ENCODE results near the gene MRPL2. TPM values are rescaled to one million over a fixed set of nuclear protein-coding genes. Genes with fewer than 3 reads are reported as not detected.

Gene MRPL2
- total RNA-seq, 1 experiment from 2014 or later = 123 TPM

GRCh38 chr6:43081043-43081442 is 21.8 kb upstream of the MRPL2 start:
- no peak overlapping the region for H3K4me3 ChIP-seq (replicated peaks in 1 of 2; ENCODE audit: low read depth in 1 of 2, low read length in 2 of 2)
- H3K36me3 ChIP-seq (ENCODE audit: control insufficient read depth in 1 of 2, insufficient read depth in 2 of 2, low read length in 2 of 2) = peaks cover 0 to 2% of the 10 kb centered on the region in 2 experiments; a peak in 2 of 4 replicates
- H3K27me3 ChIP-seq (ENCODE audit: insufficient read depth, low read length) = no peaks in the 10 kb centered on the region
- ChIA-PET POLR2A (no interaction called here), RAD21 (ENCODE audit: low non-redundant PET in 1 of 2, low total read pairs in 2 of 2, uncharacterized antibody in 2 of 2, unreplicated experiment in 2 of 2) (no interaction called here), CTCF (no interaction called here)
- no peak overlapping the region for H3K27ac ChIP-seq (ENCODE audit: low read depth, low read length)
- DNase-seq (ENCODE audit: low read depth, low spot score) (no peak), ATAC-seq (no peak)
- H3K4me1 ChIP-seq (ENCODE audit: control insufficient read depth in 1 of 2, insufficient read depth in 2 of 2, low read length in 2 of 2) = peaks cover 11 to 17% of the 10 kb centered on the region in 2 experiments
- no peak overlapping the region for H2AFZ ChIP-seq (ENCODE audit: low read depth, low read length, poor library complexity, severe bottlenecking)
- BruUV-seq (replicated peaks) = no TSS peak
- H4K20me1 ChIP-seq (ENCODE audit: insufficient read depth) = no peaks in the 10 kb centered on the region
- no peak overlapping the region for H3K9ac ChIP-seq (ENCODE audit: low read length)
- H3K9me2 ChIP-seq (ENCODE audit: insufficient read depth) = no peaks in the 10 kb centered on the region
- H3K9me3 ChIP-seq (ENCODE audit: control insufficient read depth in 1 of 2, insufficient read depth in 1 of 2, low read depth in 1 of 2, low read length in 2 of 2) = no peaks in the 10 kb centered on the region
- intact Hi-C loops (cut with micrococcal nuclease) = no loop called here
- no peak overlapping the region for H3K4me2 ChIP-seq (ENCODE audit: low read length)
- H3K79me2 ChIP-seq (ENCODE audit: insufficient read depth, low read length) = peaks cover 89% of the 10 kb centered on the region
- no peak for TF ChIP-seq ATF3 (IDR thresholded peaks at IDR 0.05)
- no peak for TF ChIP-seq ELF1 (IDR thresholded peaks at IDR 0.05; ENCODE audit: borderline replicate concordance, low read depth)
- TF ChIP-seq, protein P1, sequence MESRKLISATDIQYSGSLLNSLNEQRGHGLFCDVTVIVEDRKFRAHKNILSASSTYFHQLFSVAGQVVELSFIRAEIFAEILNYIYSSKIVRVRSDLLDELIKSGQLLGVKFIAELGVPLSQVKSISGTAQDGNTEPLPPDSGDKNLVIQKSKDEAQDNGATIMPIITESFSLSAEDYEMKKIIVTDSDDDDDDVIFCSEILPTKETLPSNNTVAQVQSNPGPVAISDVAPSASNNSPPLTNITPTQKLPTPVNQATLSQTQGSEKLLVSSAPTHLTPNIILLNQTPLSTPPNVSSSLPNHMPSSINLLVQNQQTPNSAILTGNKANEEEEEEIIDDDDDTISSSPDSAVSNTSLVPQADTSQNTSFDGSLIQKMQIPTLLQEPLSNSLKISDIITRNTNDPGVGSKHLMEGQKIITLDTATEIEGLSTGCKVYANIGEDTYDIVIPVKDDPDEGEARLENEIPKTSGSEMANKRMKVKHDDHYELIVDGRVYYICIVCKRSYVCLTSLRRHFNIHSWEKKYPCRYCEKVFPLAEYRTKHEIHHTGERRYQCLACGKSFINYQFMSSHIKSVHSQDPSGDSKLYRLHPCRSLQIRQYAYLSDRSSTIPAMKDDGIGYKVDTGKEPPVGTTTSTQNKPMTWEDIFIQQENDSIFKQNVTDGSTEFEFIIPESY (IDR thresholded peaks at IDR 0.05; ENCODE audit: extremely low read depth, insufficient replicate concordance, low read length) = no peak
- TF ChIP-seq TCF7L2 (IDR thresholded peaks at IDR 0.05; ENCODE audit: borderline replicate concordance, extremely low read depth, insufficient read depth, insufficient read length) = no peak
- no peak for TF ChIP-seq ZFX (IDR thresholded peaks at IDR 0.05)
- TF ChIP-seq, protein P2, sequence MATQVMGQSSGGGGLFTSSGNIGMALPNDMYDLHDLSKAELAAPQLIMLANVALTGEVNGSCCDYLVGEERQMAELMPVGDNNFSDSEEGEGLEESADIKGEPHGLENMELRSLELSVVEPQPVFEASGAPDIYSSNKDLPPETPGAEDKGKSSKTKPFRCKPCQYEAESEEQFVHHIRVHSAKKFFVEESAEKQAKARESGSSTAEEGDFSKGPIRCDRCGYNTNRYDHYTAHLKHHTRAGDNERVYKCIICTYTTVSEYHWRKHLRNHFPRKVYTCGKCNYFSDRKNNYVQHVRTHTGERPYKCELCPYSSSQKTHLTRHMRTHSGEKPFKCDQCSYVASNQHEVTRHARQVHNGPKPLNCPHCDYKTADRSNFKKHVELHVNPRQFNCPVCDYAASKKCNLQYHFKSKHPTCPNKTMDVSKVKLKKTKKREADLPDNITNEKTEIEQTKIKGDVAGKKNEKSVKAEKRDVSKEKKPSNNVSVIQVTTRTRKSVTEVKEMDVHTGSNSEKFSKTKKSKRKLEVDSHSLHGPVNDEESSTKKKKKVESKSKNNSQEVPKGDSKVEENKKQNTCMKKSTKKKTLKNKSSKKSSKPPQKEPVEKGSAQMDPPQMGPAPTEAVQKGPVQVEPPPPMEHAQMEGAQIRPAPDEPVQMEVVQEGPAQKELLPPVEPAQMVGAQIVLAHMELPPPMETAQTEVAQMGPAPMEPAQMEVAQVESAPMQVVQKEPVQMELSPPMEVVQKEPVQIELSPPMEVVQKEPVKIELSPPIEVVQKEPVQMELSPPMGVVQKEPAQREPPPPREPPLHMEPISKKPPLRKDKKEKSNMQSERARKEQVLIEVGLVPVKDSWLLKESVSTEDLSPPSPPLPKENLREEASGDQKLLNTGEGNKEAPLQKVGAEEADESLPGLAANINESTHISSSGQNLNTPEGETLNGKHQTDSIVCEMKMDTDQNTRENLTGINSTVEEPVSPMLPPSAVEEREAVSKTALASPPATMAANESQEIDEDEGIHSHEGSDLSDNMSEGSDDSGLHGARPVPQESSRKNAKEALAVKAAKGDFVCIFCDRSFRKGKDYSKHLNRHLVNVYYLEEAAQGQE (IDR thresholded peaks at IDR 0.05; ENCODE audit: low read depth) = no peak
- TF ChIP-seq EGR1 (IDR thresholded peaks at IDR 0.05; ENCODE audit: low read depth) = no peak
- TF ChIP-seq CEBPB (IDR thresholded peaks at IDR 0.05; ENCODE audit: low read depth) = no peak
- no peak for TF ChIP-seq JUND (IDR thresholded peaks at IDR 0.05)
- TF ChIP-seq EZH2 (IDR thresholded peaks at IDR 0.05) = no peak
- TF ChIP-seq EZH2phosphoT487 (IDR thresholded peaks at IDR 0.05; ENCODE audit: borderline replicate concordance) = no peak
- no peak for TF ChIP-seq FOSL1 (IDR thresholded peaks at IDR 0.05; ENCODE audit: low read depth)
- TF ChIP-seq POLR2AphosphoS5 (IDR thresholded peaks at IDR 0.05; ENCODE audit: low read depth, low read length) = no peak
- TF ChIP-seq CTCF (IDR thresholded peaks at IDR 0.05 in 2 of 3, conservative IDR thresholded peaks at IDR 0.05 in 1 of 3; ENCODE audit: borderline replicate concordance in 1 of 3, insufficient read depth in 1 of 3, low read depth in 2 of 3, low read length in 2 of 3) = no peak
- TF ChIP-seq SIN3A (IDR thresholded peaks at IDR 0.05; ENCODE audit: low read depth) = no peak
- TF ChIP-seq, protein P3, sequence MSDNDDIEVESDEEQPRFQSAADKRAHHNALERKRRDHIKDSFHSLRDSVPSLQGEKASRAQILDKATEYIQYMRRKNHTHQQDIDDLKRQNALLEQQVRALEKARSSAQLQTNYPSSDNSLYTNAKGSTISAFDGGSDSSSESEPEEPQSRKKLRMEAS (IDR thresholded peaks at IDR 0.05) = no peak

Measured in HCT116 (cell line).